Cardiac muscle cell (in vitro differentiated cells and primary cell): ENCODE data around the gene DNAH7. TPM values are rescaled to one million over a fixed set of nuclear protein-coding genes. Genes with fewer than 3 reads are reported as not detected.

Experiments
- DNase-seq, 2 donors: peaks; one replicate each; pipeline versions ENCODE4 v3.0.0 to v3.0.0-alpha.2; 2010 to 2017; ENCODE audit warnings: low read depth in 1 of 2, low spot score in 1 of 2
- H3K27ac ChIP-seq: fragments of 200-600 bp; sonication (generic); 2 replicates; pipeline ENCODE4 v1.5.1; 2016
- H3K27me3 ChIP-seq: fragments of 200-600 bp; sonication (generic); 2 replicates; pipeline ENCODE4 v1.6.0; 2016; ENCODE audit warnings: control low read depth
- H3K36me3 ChIP-seq: fragments of 200-600 bp; sonication (generic); 2 replicates; pipeline ENCODE4 v1.5.1; 2016; ENCODE audit warnings: control low read depth
- H3K4me1 ChIP-seq: fragments of 200-600 bp; sonication (generic); 2 replicates; pipeline ENCODE4 v1.8.1; 2017; ENCODE audit warnings: low read depth, mild to moderate bottlenecking, mixed run types
- H3K4me3 ChIP-seq: fragments of 200-600 bp; sonication (generic); 2 replicates; pipeline ENCODE4 v1.5.1; 2016; ENCODE audit warnings: mild to moderate bottlenecking
- H3K9me3 ChIP-seq: fragments of 200-600 bp; sonication (generic); 2 replicates; pipeline ENCODE4 v1.5.1; 2017; ENCODE audit warnings: low read depth, mild to moderate bottlenecking, control low read depth
- CTCF ChIP-seq: IDR thresholded peaks from 2 replicates; pipeline ENCODE4 v1.5.1; 2012; ENCODE audit warnings: low read depth, mild to moderate bottlenecking, low read length
- polyA plus RNA-seq: library from polyadenylated mRNA; unstranded; fragments of >200 nt; fragmentation: Nextera tagmentation; extraction: Ambion mirVana; gene quantifications from 2 replicates; pipeline ENCODE4 v1.2.1, GENCODE V29; 2016
- total RNA-seq: library from RNA; depleted of rRNA; stranded (reverse); fragments of >200 nt; gene quantifications from 2 replicates; pipeline ENCODE4 v1.2.3, GENCODE V29; 2016

Gene DNAH7
- total and polyA plus RNA-seq, 2 experiments from 2014 or later: 0.75 to 1.8 TPM

DNA sequence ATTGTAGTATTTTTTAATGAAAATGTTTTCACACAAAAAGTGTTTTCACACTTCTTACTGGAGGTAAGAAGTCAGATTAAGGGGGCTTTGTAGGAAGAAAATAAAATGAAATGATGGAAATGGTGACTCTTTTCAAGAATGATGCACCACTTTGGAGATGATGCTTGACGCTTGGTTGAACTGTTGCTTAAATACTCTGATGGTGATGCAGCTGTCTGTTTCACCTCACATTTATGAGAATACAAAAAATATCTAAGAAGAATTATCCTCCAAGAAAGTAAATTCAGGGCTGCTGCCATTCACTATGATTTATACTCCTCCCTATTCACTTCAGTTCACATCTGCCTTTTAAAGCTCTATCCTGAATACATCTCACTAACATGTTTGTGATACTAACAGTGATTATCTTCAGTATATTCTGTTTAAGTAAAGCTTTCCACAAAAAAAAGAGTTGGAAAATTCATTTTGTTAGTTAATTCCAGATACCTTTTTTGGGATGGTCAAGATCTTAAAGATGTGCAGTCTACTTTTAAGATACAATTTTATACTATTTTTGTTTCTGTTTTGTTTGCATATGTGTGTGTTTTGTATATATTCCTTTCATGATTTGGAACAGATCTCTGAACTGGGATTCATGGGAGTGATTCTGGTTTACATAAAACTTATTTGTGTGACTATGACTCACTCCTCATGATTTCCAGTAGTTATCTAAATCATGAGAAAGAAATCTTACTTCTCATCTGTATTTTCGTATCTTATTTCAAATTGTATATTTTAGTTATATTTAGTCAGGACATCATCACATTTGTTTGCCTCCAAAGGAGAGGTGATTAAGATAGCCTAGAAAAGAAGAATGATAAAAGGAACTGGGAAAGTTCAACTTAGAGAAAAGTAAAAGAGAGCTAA, 358.5 kb downstream of the DNAH7 start:
- Histone ChIP-seq H3K36me3 (peaks cover 32% of the 10 kb centered on the region), H3K9me3 (no peaks in the 10 kb centered on the region), H3K27me3 (no peaks in the 10 kb centered on the region), H3K4me1 (peaks cover 24% of the 10 kb centered on the region), H3K4me3 (no peak overlapping the region), H3K27ac (no peak overlapping the region)
- DNase-seq: peak in 1 of 2 donors; percentile 10
- TF ChIP-seq CTCF: no peak

DNA sequence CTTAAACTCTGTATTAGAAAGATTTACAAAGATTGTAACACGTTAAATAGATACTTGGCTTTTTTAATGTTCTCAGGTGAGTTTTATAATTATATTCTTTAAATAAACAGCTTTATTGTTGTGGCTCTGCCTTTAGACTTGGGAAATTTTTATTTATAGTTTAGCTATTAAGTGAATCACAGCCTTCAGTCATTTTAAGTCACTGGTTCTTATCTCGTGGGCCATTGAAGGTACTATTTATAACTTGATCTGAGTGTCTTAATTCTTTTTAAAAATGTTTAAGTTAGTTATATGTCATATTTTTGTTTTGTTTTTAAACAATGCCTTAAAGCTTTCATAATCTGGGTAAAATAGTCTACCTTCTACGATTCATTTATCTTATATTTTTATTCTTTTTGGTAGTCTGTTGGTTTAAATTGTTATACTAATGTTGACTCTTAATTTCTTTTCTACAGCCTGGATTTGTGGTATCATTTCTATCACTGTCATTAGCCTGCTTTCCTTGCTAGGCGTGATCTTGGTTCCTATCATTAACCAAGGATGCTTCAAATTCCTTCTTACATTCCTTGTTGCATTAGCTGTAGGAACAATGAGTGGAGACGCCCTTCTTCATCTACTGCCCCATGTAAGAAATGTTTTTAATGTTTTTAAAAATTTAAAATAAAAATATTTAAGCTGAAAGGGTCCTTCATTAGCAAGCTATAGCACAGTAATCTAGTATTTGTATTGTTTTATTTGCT, 362.3 kb downstream of the DNAH7 start:
- no peaks in the 10 kb centered on the region for H3K9me3 ChIP-seq
- no peak overlapping the region for H3K4me3 ChIP-seq
- H3K4me1 ChIP-seq: peaks cover 24% of the 10 kb centered on the region
- no peaks in the 10 kb centered on the region for H3K27me3 ChIP-seq
- peak; percentile 40 to 48 for DNase-seq
- H3K27ac ChIP-seq: peak overlapping the region; percentile 28
- H3K36me3 ChIP-seq: peaks cover 9% of the 10 kb centered on the region
- no peak for TF ChIP-seq CTCF

DNA sequence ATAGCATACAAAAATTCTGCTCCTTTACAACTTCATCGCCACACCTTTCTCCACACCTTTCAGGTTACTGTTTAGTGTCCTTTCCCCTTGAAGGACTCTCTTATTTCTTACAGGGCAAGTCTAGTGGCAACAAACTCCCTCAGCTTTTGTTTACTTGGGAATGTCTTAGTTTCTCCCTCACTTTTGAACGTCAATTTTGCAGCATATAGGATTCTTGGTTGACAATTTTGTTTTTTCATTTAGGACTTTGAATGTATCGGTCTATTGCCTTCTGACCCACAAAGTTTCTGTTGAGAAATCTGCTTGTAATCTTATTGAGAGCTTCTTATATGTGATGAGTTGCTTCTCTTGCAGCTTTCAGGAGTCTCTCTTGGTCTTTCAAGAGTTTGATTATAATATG, 368.2 kb downstream of the DNAH7 start:
- no peaks in the 10 kb centered on the region for H3K9me3 ChIP-seq
- TF ChIP-seq CTCF: no peak

GRCh38 chr2:195697681-195698220, 370.9 kb downstream of the DNAH7 start:
- Histone ChIP-seq H3K4me3 (no peak overlapping the region), H3K9me3 (no peaks in the 10 kb centered on the region), H3K27me3 (no peaks in the 10 kb centered on the region), H3K4me1 (no peaks in the 10 kb centered on the region), H3K36me3 (no peaks in the 10 kb centered on the region), H3K27ac (no peak overlapping the region)
- DNase-seq: peak in 1 of 2 donors; percentile 6
- no peak for TF ChIP-seq CTCF

More for the DNA sequence above, 368.2 kb downstream of the DNAH7 start:
- no peak overlapping the region for H3K27ac ChIP-seq
- no peak overlapping the region for H3K4me3 ChIP-seq
- H3K27me3 ChIP-seq: no peaks in the 10 kb centered on the region
- H3K4me1 ChIP-seq: peaks cover under 1% of the 10 kb centered on the region
- no peak for DNase-seq
- H3K36me3 ChIP-seq: no peaks in the 10 kb centered on the region

- no peak overlapping the region for H3K4me3 ChIP-seq
- no peaks in the 10 kb centered on the region for H3K36me3 ChIP-seq
- no peaks in the 10 kb centered on the region for H3K4me1 ChIP-seq
- no peak for TF ChIP-seq CTCF
- no peaks in the 10 kb centered on the region for H3K27me3 ChIP-seq
- H3K9me3 ChIP-seq: no peaks in the 10 kb centered on the region
- H3K27ac ChIP-seq: no peak overlapping the region
- DNase-seq: no peak
Measured at GRCh38 chr2:195696012-195696411, 372.6 kb downstream of the DNAH7 start.
